ENCODE data around the gene DNAAF8.
"Not testable (repeated sequence)": the region's sequence is repeated elsewhere in the genome, so short reads cannot be mapped to it uniquely, and the experiment has no call there.

DNAAF8 gene

GRCh38 chr16:4723071-4723767, 11.1 kb upstream of the DNAAF8 start:
- no peak for DNase-seq (ENCODE audit: low read depth, low spot score)

GRCh38 chr16:4724661-4725270, 9.6 kb upstream of the DNAAF8 start:
- no peak for DNase-seq (ENCODE audit: low read depth, low spot score)

GRCh38 chr16:4726616-4727015, 7.7 kb upstream of the DNAAF8 start:
- DNase-seq (ENCODE audit: low read depth, low spot score), result no peak

GRCh38 chr16:4728676-4729075, 5.7 kb upstream of the DNAAF8 start:
- DNase-seq (ENCODE audit: low read depth, low spot score), result no peak

GRCh38 chr16:4729876-4730275, 4.5 kb upstream of the DNAAF8 start:
- DNase-seq (ENCODE audit: low read depth, low spot score), result no peak

- no peak for DNase-seq (ENCODE audit: low read depth, low spot score)
Measured at GRCh38 chr16:4733211-4733742, 1.1 kb upstream of the DNAAF8 start.

- no peak for DNase-seq (ENCODE audit: low read depth, low spot score)
Measured at GRCh38 chr16:4733747-4734062, 632 bp upstream of the DNAAF8 start.

- DNase-seq (ENCODE audit: low read depth, low spot score), result peak; percentile 80
Measured at GRCh38 chr16:4734730-4735535, 596 bp downstream of the DNAAF8 start.

GRCh38 chr16:4736546-4736945, 2.2 kb downstream of the DNAAF8 start:
- DNase-seq (ENCODE audit: low read depth, low spot score), result no peak

- DNase-seq (ENCODE audit: low read depth, low spot score), result peak; percentile 78
Measured at GRCh38 chr16:4737545-4737944, 3.2 kb downstream of the DNAAF8 start.

GRCh38 chr16:4738370-4738769, 4.0 kb downstream of the DNAAF8 start:
- DNase-seq (ENCODE audit: low read depth, low spot score), result not testable (repeated sequence)

- DNase-seq (ENCODE audit: low read depth, low spot score), result peak; percentile 15
Measured at GRCh38 chr16:4743226-4743878, 9.0 kb downstream of the DNAAF8 start.

GRCh38 chr16:4744555-4745273, 10.4 kb downstream of the DNAAF8 start:
- peak; percentile 22 for DNase-seq (ENCODE audit: low read depth, low spot score)

- peak; percentile 47 for DNase-seq (ENCODE audit: low read depth, low spot score)
Measured at GRCh38 chr16:4745274-4745569, 10.9 kb downstream of the DNAAF8 start.

- DNase-seq (ENCODE audit: low read depth, low spot score), result no peak
Measured at GRCh38 chr16:4746215-4746614, 11.9 kb downstream of the DNAAF8 start.

- no peak for DNase-seq (ENCODE audit: low read depth, low spot score)
Measured at GRCh38 chr16:4746991-4747574, 12.7 kb downstream of the DNAAF8 start.

- DNase-seq (ENCODE audit: low read depth, low spot score), result no peak
Measured at GRCh38 chr16:4747906-4748681, 13.8 kb downstream of the DNAAF8 start.

GRCh38 chr16:4748682-4749411, 14.5 kb downstream of the DNAAF8 start:
- DNase-seq (ENCODE audit: low read depth, low spot score), result no peak

- no peak for DNase-seq (ENCODE audit: low read depth, low spot score)
Measured at GRCh38 chr16:4749700-4750257, 15.4 kb downstream of the DNAAF8 start.
